Stimulated activated naive CD8-positive, alpha-beta T cell treated with anti-CD3 and anti-CD28 coated beads, Interleukin-15, amount 100 ng/mL, for 72 hours (primary cell): ENCODE results near the gene VCP.

Source experiments
- ATAC-seq: fragments of 150-1000 bp; cut with Tn5 transposase; 2 replicates; pipeline ENCODE4 v1.10.0; 2021; ENCODE audit warnings: mild to moderate bottlenecking, moderate library complexity
- DNase-seq, 2 donors: peaks; one replicate each; pipeline ENCODE4 v3.0.0; 2021 to 2022
- H3K27ac Mint-ChIP-seq, 2 donors: one replicate each; pipeline ENCODE4 v1.8.0; 2022; ENCODE audit warnings: mild to moderate bottlenecking in 2 of 2, mixed read lengths in 2 of 2, moderate library complexity in 2 of 2
- H3K27me3 Mint-ChIP-seq: one replicate; pipeline ENCODE4 v1.8.0; 2022; ENCODE audit warnings: mixed read lengths
- H3K4me1 Mint-ChIP-seq: one replicate; pipeline ENCODE4 v1.8.0; 2022; ENCODE audit warnings: mild to moderate bottlenecking, mixed read lengths
- H3K4me3 Mint-ChIP-seq, 2 donors: one replicate each; pipeline ENCODE4 v1.8.0; 2022; ENCODE audit warnings: mild to moderate bottlenecking in 2 of 2, mixed read lengths in 2 of 2, moderate library complexity in 1 of 2
- H3K9me3 Mint-ChIP-seq, 2 donors: one replicate each; pipeline ENCODE4 v1.8.0; 2022; ENCODE audit warnings: mixed read lengths in 2 of 2

The VCP gene

GRCh38 chr9:35079426-35080341 lies 7.3 kb upstream of the VCP start, which contains the start of gene FANCG:
Gene FANCG (minus strand): TSS chr9:35079942. CDS start chr9:35079524, 418 bp downstream.
- H3K9me3 Mint-ChIP-seq = no peaks in the 10 kb centered on the region
- peak within 1 kb of the TSS; percentile 97 to 98 for H3K27ac Mint-ChIP-seq
- ATAC-seq = peak; percentile 92

GRCh38 chr9:35079041-35079425 lies 6.6 kb upstream of the VCP start:
- ATAC-seq (peak; percentile 8), DNase-seq (no peak)
- peak overlapping the region; percentile 98 for H3K4me3 Mint-ChIP-seq
- H3K27me3 Mint-ChIP-seq = no peaks in the 10 kb centered on the region
- peak overlapping the region; percentile 48 to 76 for H3K27ac Mint-ChIP-seq
- no peaks in the 10 kb centered on the region for H3K9me3 Mint-ChIP-seq
- H3K4me1 Mint-ChIP-seq = peaks cover 42% of the 10 kb centered on the region

More at GRCh38 chr9:35079426-35080341, 7.3 kb upstream of the VCP start, which contains the start of gene FANCG:
- Mint-ChIP-seq H3K4me1 (peaks cover 39% of the 10 kb centered on the region), H3K27me3 (no peaks in the 10 kb centered on the region), H3K4me3 (peak within 1 kb of the TSS; percentile 98)
- DNase-seq = peak; percentile 81 to 87

DNA sequence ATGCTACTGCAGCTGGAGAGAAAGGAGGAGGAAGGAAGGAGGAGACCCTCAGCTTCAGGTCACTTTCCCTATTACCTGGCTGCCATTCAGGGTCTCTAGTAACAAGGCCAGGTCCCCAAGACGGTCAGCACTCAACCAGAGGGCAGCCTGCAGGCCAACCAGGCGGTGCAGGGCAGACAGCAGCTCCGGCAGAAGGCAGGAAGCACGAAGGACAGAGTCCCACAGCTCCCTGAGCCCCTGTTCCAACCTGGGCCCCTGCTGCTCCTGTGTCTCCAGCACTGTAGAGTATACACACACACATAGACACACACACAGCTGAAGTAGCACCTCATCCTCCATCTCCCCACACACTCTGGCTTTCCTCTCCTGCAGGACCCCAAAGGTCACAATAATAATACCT lies 5.6 kb upstream of the VCP start:
- ATAC-seq (no peak), DNase-seq (no peak)
- Mint-ChIP-seq H3K27ac (no peak overlapping the region), H3K4me3 (peak overlapping the region; percentile 98), H3K9me3 (no peaks in the 10 kb centered on the region), H3K27me3 (no peaks in the 10 kb centered on the region), H3K4me1 (peaks cover 52% of the 10 kb centered on the region)

DNA sequence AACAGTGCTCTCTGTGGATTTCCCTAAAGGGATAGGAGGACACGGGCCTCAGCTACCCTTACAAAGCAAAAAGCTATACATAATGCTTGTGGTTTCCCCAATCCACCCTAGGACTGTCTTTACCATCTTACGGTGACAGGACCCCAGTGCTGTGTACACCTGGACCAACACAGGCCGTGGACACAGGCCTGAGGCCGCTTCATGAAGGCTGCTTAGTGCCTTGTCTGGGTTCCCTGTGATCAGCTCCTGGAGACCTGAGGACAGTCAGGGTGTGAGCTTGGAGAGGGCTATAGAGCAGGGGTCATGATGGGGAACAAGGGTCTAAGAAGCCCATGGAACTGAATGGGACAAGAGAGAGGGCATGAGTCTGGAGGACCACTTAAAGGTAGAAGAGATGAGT lies 4.4 kb upstream of the VCP start:
- Mint-ChIP-seq H3K4me1 (peaks cover 58% of the 10 kb centered on the region), H3K27ac (no peak overlapping the region), H3K27me3 (no peaks in the 10 kb centered on the region), H3K9me3 (no peaks in the 10 kb centered on the region), H3K4me3 (no peak overlapping the region)
- DNase-seq (no peak), ATAC-seq (no peak)

GRCh38 chr9:35075358-35075757 lies 2.9 kb upstream of the VCP start:
- ATAC-seq (no peak), DNase-seq (no peak)
- H3K27me3 Mint-ChIP-seq = no peaks in the 10 kb centered on the region
- peaks cover 68% of the 10 kb centered on the region for H3K4me1 Mint-ChIP-seq
- H3K9me3 Mint-ChIP-seq = no peaks in the 10 kb centered on the region
- H3K4me3 Mint-ChIP-seq = no peak overlapping the region
- no peak overlapping the region for H3K27ac Mint-ChIP-seq

- peaks cover 68% of the 10 kb centered on the region for H3K4me1 Mint-ChIP-seq
- no peak overlapping the region for H3K4me3 Mint-ChIP-seq
- ATAC-seq (no peak), DNase-seq (no peak)
- no peaks in the 10 kb centered on the region for H3K27me3 Mint-ChIP-seq
- no peak overlapping the region for H3K27ac Mint-ChIP-seq
- H3K9me3 Mint-ChIP-seq = no peaks in the 10 kb centered on the region
Measured at GRCh38 chr9:35074791-35075190, 2.4 kb upstream of the VCP start.

- no peak for DNase-seq
- no peak overlapping the region for H3K27ac Mint-ChIP-seq
- no peaks in the 10 kb centered on the region for H3K9me3 Mint-ChIP-seq
- no peaks in the 10 kb centered on the region for H3K27me3 Mint-ChIP-seq
- H3K4me1 Mint-ChIP-seq = peaks cover 74% of the 10 kb centered on the region
- no peak overlapping the region for H3K4me3 Mint-ChIP-seq
- no peak for ATAC-seq
Measured at GRCh38 chr9:35074141-35074540, 1.7 kb upstream of the VCP start.

GRCh38 chr9:35073279-35073612 lies 821 bp upstream of the VCP start:
- no peak for ATAC-seq
- Mint-ChIP-seq H3K4me1 (peaks cover 74% of the 10 kb centered on the region), H3K27ac (no peak overlapping the region), H3K9me3 (no peaks in the 10 kb centered on the region), H3K4me3 (peak overlapping the region; percentile 94), H3K27me3 (no peaks in the 10 kb centered on the region)
- DNase-seq = no peak

DNA sequence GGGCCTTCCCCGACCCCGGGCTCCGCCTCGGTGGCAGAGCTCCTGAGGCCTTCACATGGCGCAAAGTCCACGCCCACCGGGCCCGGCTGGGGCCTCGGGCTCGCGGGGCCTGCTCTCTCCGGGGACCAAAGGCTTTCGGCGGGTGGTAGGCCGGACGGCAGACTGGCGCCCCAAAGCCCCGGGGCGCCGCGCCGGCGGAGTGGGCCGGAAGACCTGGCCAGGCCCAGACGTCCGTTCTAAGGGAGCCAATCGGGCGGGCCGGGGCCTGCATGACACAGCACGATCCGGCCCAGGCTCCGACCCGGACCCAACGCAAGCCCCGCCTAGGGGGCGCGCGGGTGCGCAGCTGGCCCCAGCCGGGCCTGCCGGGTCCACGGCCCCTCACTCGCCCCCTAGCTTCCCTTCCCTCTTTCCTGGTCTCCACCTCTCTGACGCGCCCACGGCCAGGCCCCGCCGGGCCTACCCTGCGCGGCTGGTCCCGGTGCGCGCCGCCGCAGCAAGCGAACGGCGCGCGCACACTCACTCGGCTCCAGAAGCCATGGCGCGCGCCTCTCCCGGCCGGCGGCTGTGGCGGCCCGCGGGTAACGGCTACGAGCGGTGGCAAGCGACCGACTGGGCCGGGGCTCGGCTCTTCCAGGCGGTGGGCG lies 488 bp downstream of the VCP start:
- DNase-seq (peak; percentile 85 to 87), ATAC-seq (peak; percentile 79)
- Mint-ChIP-seq H3K4me3 (peak overlapping the region; percentile 94), H3K4me1 (peaks cover 74% of the 10 kb centered on the region), H3K27ac (peak overlapping the region; percentile 96 to 98), H3K9me3 (no peaks in the 10 kb centered on the region), H3K27me3 (no peaks in the 10 kb centered on the region)

DNA sequence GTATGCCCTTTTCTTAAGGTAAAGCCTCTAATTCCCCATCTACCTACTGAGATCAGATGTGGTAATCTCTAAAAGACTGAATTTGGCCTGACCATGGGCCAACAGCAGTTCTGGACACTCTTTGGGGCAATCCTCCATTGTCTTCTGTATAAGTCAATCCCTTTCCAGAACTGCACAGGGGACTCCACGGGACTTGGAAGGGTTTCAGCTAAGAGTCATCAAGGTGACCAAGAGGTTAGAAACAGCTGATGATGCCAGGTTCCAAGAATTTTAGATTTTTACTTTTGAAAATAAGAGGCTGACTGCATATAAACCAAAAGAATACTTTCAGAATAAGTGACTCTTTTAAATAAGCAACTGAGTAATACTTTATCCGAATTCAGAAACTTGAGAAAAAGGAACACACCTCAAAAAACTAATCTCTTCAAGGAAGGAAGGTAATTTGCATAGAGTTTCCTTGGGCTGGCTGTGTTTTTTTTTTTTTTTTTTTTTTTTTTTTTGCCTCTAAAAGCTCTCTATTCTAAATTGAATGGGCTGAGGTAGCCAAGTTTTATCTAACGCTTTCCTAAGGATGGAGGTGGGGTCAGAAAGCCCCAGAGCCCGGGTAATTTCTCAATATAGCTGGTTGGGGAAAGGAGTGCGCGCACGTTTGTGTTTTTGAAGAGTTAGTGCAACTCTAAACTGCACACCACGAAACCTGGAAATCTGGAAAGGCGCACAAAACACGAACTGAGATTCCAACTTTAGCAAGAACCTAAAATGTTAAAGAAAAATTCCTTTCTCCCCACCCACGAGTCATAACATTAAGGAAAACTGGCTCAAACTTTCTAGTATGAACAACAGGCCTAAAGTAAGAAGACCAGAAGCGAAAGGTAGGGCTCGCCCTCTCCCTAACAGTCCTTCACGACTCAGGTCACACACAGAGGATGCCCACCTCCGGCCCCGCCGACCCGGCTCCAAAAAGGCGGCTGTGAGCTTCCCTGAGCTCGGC lies 1.3 kb downstream of the VCP start:
- Mint-ChIP-seq H3K27me3 (no peaks in the 10 kb centered on the region), H3K4me3 (peak overlapping the region; percentile 94), H3K4me1 (peaks cover 71% of the 10 kb centered on the region), H3K27ac (peak overlapping the region; percentile 96 to 98), H3K9me3 (no peaks in the 10 kb centered on the region)
- DNase-seq (no peak), ATAC-seq (no peak)

- no peaks in the 10 kb centered on the region for H3K27me3 Mint-ChIP-seq
- ATAC-seq (no peak), DNase-seq (no peak)
- no peaks in the 10 kb centered on the region for H3K9me3 Mint-ChIP-seq
- peak overlapping the region in 1 of 2 donors; percentile 9 for H3K4me3 Mint-ChIP-seq
- H3K27ac Mint-ChIP-seq = no peak overlapping the region
- H3K4me1 Mint-ChIP-seq = peaks cover 63% of the 10 kb centered on the region
Measured at GRCh38 chr9:35069020-35069419, 3.4 kb downstream of the VCP start.

- ATAC-seq = no peak
- peaks cover 54% of the 10 kb centered on the region for H3K4me1 Mint-ChIP-seq
- no peak overlapping the region for H3K4me3 Mint-ChIP-seq
- H3K27me3 Mint-ChIP-seq = no peaks in the 10 kb centered on the region
- H3K9me3 Mint-ChIP-seq = no peaks in the 10 kb centered on the region
- H3K27ac Mint-ChIP-seq = peak overlapping the region in 1 of 2 donors; percentile 27
- no peak for DNase-seq
Measured at GRCh38 chr9:35067056-35067455, 5.4 kb downstream of the VCP start.

DNA sequence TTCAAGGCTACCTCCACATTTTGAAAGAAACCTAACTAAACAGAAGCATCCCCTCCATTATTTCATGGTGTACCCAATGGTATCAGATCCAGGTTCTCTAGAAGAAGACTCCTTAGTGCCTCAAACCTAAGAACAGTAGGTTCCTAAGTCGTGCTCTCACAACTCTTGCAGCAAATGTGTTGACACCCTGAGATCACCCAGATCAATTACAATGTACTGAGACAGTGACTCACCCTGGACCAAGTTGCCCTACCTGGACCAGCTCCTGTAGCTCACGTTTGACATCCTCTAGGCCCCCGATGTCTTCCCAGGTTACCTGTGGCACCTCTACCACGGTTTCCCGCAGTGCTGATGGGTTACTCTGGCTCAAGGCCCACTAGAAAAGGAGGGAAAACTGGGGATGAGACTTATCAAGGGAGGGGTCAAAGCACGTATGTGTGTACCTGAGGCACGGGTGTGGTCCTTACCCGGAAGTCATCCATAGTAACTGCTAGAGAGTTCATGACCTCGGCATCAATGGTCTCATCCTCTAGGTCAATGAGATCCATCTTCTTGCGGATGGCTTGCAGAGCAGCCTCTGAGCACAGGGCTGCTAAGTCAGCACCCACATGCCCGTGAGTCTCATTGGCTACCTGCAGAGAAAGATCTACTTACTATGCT lies 11.7 kb downstream of the VCP start:
- Mint-ChIP-seq H3K9me3 (no peaks in the 10 kb centered on the region), H3K27ac (no peak overlapping the region), H3K4me1 (peaks cover 6% of the 10 kb centered on the region), H3K4me3 (no peak overlapping the region), H3K27me3 (no peaks in the 10 kb centered on the region)
- ATAC-seq (no peak), DNase-seq (no peak)

DNA sequence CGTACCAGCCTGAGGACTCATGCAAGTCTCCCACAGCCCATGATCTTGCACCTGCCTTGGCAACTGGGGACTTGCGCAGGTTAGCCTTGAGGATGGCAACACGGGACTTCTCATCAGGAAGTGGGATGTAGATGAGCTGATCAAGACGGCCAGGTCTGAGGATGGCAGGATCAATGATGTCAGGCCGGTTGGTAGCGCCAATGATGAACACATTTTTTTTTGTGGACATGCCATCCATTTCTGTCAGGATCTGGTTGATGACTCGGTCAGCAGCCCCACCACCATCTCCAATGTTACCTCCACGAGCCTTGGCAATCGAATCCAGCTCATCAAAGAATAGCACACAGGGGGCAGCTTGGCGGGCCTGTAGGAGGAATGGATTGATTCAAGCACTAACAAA lies 13.0 kb downstream of the VCP start:
- Mint-ChIP-seq H3K27me3 (no peaks in the 10 kb centered on the region), H3K9me3 (no peaks in the 10 kb centered on the region), H3K4me3 (no peak overlapping the region), H3K4me1 (peaks cover 6% of the 10 kb centered on the region), H3K27ac (peak overlapping the region in 1 of 2 donors; percentile 51)
- ATAC-seq (no peak), DNase-seq (no peak)

DNA sequence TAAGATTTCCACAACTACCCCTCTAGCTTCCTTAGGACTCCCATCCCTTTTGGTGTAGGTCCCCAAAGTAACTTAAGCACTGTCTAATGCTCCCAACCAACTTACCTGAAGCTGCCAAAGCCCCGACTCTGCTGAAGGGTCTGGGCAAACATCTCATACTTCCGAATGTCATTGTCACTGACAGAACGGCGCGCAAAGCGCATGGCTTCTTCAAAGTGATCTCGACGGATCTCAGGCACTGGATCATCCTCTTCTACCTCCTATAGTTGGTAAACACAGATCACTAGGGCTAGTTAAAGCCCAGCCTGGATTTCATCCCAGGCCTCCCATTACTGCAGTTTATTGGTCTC lies 15.2 kb downstream of the VCP start:
- H3K27ac Mint-ChIP-seq = peak overlapping the region in 1 of 2 donors; percentile 56
- no peak overlapping the region for H3K4me3 Mint-ChIP-seq
- ATAC-seq = no peak
- no peaks in the 10 kb centered on the region for H3K27me3 Mint-ChIP-seq
- no peaks in the 10 kb centered on the region for H3K4me1 Mint-ChIP-seq
- H3K9me3 Mint-ChIP-seq = no peaks in the 10 kb centered on the region
- no peak for DNase-seq
